Inflammatory macrophage treated with lipopolysaccharide for 1 hour (primary cell): Measurements from ENCODE around the gene C11orf42.
A peak's percentile ranks its signal among the peaks of the same experiment; 100 is the strongest.
"Not testable (repeated sequence)": the region's sequence is repeated elsewhere in the genome, so short reads cannot be mapped to it uniquely, and the experiment has no call there.

Experiments used
- DNase-seq, 2 donors: peaks; one replicate each; pipeline ENCODE4 v3.0.0-alpha.2; 2020 to 2022

C11orf42 gene

GRCh38 chr11:6224421-6224820 is 19.1 kb downstream of the C11orf42 start:
- DNase-seq, result no peak

GRCh38 chr11:6225024-6225423 is 19.7 kb downstream of the C11orf42 start:
- no peak for DNase-seq

GRCh38 chr11:6225896-6226295 is 20.5 kb downstream of the C11orf42 start:
- peak in 1 of 2 donors; percentile 45 for DNase-seq

GRCh38 chr11:6228520-6228919 is 23.2 kb downstream of the C11orf42 start:
- DNase-seq, result no peak

- DNase-seq, result no peak
Measured at GRCh38 chr11:6229911-6230310, 24.6 kb downstream of the C11orf42 start.

- no peak for DNase-seq
Measured at GRCh38 chr11:6232899-6233298, 27.5 kb downstream of the C11orf42 start.

GRCh38 chr11:6233984-6234386 is 28.6 kb downstream of the C11orf42 start:
- DNase-seq, result no peak

GRCh38 chr11:6234387-6235107 is 29.2 kb downstream of the C11orf42 start, which contains the start of gene FHIP1B:
FHIP1B (minus strand) TSS chr11:6234636; CDS start chr11:6224516, 10,120 bp downstream.
- DNase-seq, result peak; percentile 99 to 100

GRCh38 chr11:6237266-6237665 is 31.9 kb downstream of the C11orf42 start:
- DNase-seq, result peak; percentile 23 to 47

- DNase-seq, result no peak
Measured at GRCh38 chr11:6237761-6238302, 32.5 kb downstream of the C11orf42 start.

GRCh38 chr11:6238902-6239301 is 33.5 kb downstream of the C11orf42 start, which contains the start of gene CNGA4:
CNGA4 (plus strand) TSS chr11:6239089; CDS start chr11:6239207, 118 bp downstream.
- DNase-seq, result no peak

- no peak for DNase-seq
Measured at GRCh38 chr11:6240139-6240538, 34.8 kb downstream of the C11orf42 start.

GRCh38 chr11:6240781-6241180 is 35.4 kb downstream of the C11orf42 start:
- DNase-seq, result peak; percentile 16 to 22

- DNase-seq, result no peak
Measured at GRCh38 chr11:6241316-6241715, 36.0 kb downstream of the C11orf42 start.

GRCh38 chr11:6245536-6245935 is 40.2 kb downstream of the C11orf42 start:
- no peak for DNase-seq

GRCh38 chr11:6248248-6248647 is 42.9 kb downstream of the C11orf42 start:
- DNase-seq, result peak in 1 of 2 donors; percentile 33

- DNase-seq, result not testable (repeated sequence)
Measured at GRCh38 chr11:6248897-6249296, 43.5 kb downstream of the C11orf42 start.

GRCh38 chr11:6249770-6250555 is 44.6 kb downstream of the C11orf42 start:
- DNase-seq, result no peak

- DNase-seq, result peak in 1 of 2 donors; percentile 59
Measured at GRCh38 chr11:6251120-6251733, 45.9 kb downstream of the C11orf42 start.

GRCh38 chr11:6251990-6252473 is 46.7 kb downstream of the C11orf42 start:
- DNase-seq, result no peak

- DNase-seq, result no peak
Measured at GRCh38 chr11:6253197-6253596, 47.8 kb downstream of the C11orf42 start.

- no peak for DNase-seq
Measured at GRCh38 chr11:6258141-6258540, 52.8 kb downstream of the C11orf42 start.

- no peak for DNase-seq
Measured at GRCh38 chr11:6258571-6259081, 53.3 kb downstream of the C11orf42 start.
